Fibroblast of lung (primary cell): ENCODE data around the gene ACBD6. TPM values are rescaled to one million over a fixed set of nuclear protein-coding genes. Genes with fewer than 3 reads are reported as not detected.

Experiments
- DNase-seq, 2 donors: peaks; one replicate each; pipeline versions ENCODE4 v3.0.0 to v3.0.0-alpha.2; 2010; ENCODE audit warnings: low read depth in 2 of 2
- H2AFZ ChIP-seq: 2 replicates; pipeline ENCODE4 v1.5.1; 2012; ENCODE audit warnings: low read length, control low read depth, inconsistent platforms
- H3K27ac ChIP-seq: 2 replicates; pipeline ENCODE4 v1.5.1; 2011; ENCODE audit warnings: low read length, control low read depth; ENCODE audit not compliant: insufficient read depth
- H3K27me3 ChIP-seq: 2 replicates; pipeline ENCODE4 v1.5.1; 2011; ENCODE audit warnings: mild to moderate bottlenecking, low read length; ENCODE audit not compliant: control insufficient read depth, insufficient read depth
- H3K36me3 ChIP-seq: 2 replicates; pipeline ENCODE4 v1.5.1; 2011; ENCODE audit warnings: low read length; ENCODE audit not compliant: control insufficient read depth, insufficient read depth
- H3K4me1 ChIP-seq: 2 replicates; pipeline ENCODE4 v1.5.1; 2011; ENCODE audit warnings: low read length; ENCODE audit not compliant: control insufficient read depth, insufficient read depth; ENCODE audit errors: extremely low read depth
- H3K4me2 ChIP-seq: 2 replicates; pipeline ENCODE4 v1.5.1; 2011; ENCODE audit warnings: low read length, control low read depth; ENCODE audit not compliant: insufficient read depth; ENCODE audit errors: extremely low read depth
- H3K4me3 ChIP-seq, 4 experiments: fragments of 200-600 bp in 1 of 4; sonication (generic) in 1 of 4; replicated peaks in 1 of 4; 2 replicates each; pipeline ENCODE4 v1.5.1; 2011 to 2016; ENCODE audit warnings: low read length in 4 of 4, low read depth in 3 of 4, mild to moderate bottlenecking in 3 of 4, control low read depth in 2 of 4, inconsistent platforms in 1 of 4, mixed read lengths in 1 of 4; ENCODE audit not compliant: insufficient read depth in 1 of 4; ENCODE audit errors: control extremely low read depth in 1 of 4
- H3K79me2 ChIP-seq: 2 replicates; pipeline ENCODE4 v1.5.1; 2012; ENCODE audit warnings: mild to moderate bottlenecking, low read length, inconsistent platforms; ENCODE audit not compliant: control insufficient read depth, insufficient read depth
- H3K9ac ChIP-seq: 2 replicates; pipeline ENCODE4 v1.5.1; 2011; ENCODE audit warnings: mild to moderate bottlenecking, low read length, control low read depth; ENCODE audit not compliant: insufficient read depth
- H3K9me3 ChIP-seq: 2 replicates; pipeline ENCODE4 v1.5.1; 2012; ENCODE audit warnings: low read depth, low read length; ENCODE audit not compliant: control insufficient read depth, insufficient read depth
- H4K20me1 ChIP-seq: 2 replicates; pipeline ENCODE4 v1.5.1; 2011; ENCODE audit warnings: low read length; ENCODE audit not compliant: control insufficient read depth, insufficient read depth; ENCODE audit errors: extremely low read depth
- EZH2 ChIP-seq: IDR thresholded peaks from 2 replicates; pipeline ENCODE4 v1.5.1; 2012; ENCODE audit warnings: low read length, control low read depth, mild to moderate bottlenecking; ENCODE audit errors: missing control alignments
- polyA plus RNA-seq, 2 donors: library from polyadenylated mRNA; depleted of rRNA in 1 of 2; stranded (reverse) in 1 of 2; unstranded in 1 of 2; fragments of >200 nt; gene quantifications; 2 replicates each; pipeline ENCODE4 v1.2.1, GENCODE V29; 2011 to 2012; ENCODE audit warnings: missing spikeins in 1 of 2
- total RNA-seq: library from RNA; depleted of rRNA; stranded (reverse); fragments of >200 nt; gene quantifications from 2 replicates; pipeline ENCODE4 v1.2.1, GENCODE V29; 2014
- TF ChIP-seq, protein P1 (sequence below), 2 donors: IDR thresholded peaks in 1 of 2; conservative IDR thresholded peaks in 1 of 2; 1 replicate in 1 of 2; 2 replicates in 1 of 2; pipeline ENCODE4 v1.5.1; 2011 to 2012; ENCODE audit warnings: low read length in 2 of 2, control low read depth in 1 of 2, inconsistent platforms in 1 of 2, low read depth in 1 of 2, mild to moderate bottlenecking in 1 of 2

Gene ACBD6
- total and polyA plus RNA-seq, 2 donors (not counting 1 experiment from before 2014, with no cell fraction given), result 63.4 to 78.7 TPM

GRCh38 chr1:180444522-180444921, 57.9 kb downstream of the ACBD6 start:
- DNase-seq, result no peak
- H3K27me3 ChIP-seq, result no peaks in the 10 kb centered on the region
- H3K4me3 ChIP-seq, result no peak overlapping the region
- H3K9ac ChIP-seq, result no peak overlapping the region
- no peaks in the 10 kb centered on the region for H3K36me3 ChIP-seq
- H3K79me2 ChIP-seq, result no peaks in the 10 kb centered on the region
- no peaks in the 10 kb centered on the region for H4K20me1 ChIP-seq
- TF ChIP-seq EZH2, result no peak
- TF ChIP-seq, protein P1, sequence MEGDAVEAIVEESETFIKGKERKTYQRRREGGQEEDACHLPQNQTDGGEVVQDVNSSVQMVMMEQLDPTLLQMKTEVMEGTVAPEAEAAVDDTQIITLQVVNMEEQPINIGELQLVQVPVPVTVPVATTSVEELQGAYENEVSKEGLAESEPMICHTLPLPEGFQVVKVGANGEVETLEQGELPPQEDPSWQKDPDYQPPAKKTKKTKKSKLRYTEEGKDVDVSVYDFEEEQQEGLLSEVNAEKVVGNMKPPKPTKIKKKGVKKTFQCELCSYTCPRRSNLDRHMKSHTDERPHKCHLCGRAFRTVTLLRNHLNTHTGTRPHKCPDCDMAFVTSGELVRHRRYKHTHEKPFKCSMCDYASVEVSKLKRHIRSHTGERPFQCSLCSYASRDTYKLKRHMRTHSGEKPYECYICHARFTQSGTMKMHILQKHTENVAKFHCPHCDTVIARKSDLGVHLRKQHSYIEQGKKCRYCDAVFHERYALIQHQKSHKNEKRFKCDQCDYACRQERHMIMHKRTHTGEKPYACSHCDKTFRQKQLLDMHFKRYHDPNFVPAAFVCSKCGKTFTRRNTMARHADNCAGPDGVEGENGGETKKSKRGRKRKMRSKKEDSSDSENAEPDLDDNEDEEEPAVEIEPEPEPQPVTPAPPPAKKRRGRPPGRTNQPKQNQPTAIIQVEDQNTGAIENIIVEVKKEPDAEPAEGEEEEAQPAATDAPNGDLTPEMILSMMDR (conservative IDR thresholded peaks at IDR 0.05 in 1 of 2, IDR thresholded peaks at IDR 0.05 in 1 of 2; ENCODE audit: low read depth in 1 of 2, low read length in 2 of 2), result no peak
- H3K4me2 ChIP-seq, result no peak overlapping the region
- H3K27ac ChIP-seq, result no peak overlapping the region
- H3K9me3 ChIP-seq, result no peaks in the 10 kb centered on the region
- no peaks in the 10 kb centered on the region for H3K4me1 ChIP-seq
- no peak overlapping the region for H2AFZ ChIP-seq

DNA sequence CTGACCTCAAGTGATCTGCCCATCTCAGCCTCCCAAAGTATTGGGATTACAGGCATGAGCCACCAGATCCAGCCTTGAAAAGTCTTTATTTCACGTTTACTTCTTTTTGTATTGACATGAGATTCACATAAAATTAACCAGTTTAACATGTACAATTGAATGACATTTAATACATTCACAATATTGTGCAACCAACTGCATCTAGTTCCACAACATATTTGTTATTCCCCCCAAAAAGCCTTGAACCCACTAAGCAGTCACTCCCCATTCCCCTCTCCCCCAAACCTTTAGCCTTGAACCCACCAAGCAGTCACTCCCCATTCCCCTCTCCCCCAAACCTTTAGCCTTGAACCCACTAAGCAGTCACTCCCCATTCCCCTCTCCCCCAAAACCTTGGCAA, 62.0 kb downstream of the ACBD6 start:
- H3K36me3 ChIP-seq, result no peaks in the 10 kb centered on the region
- no peak for DNase-seq
- no peaks in the 10 kb centered on the region for H3K27me3 ChIP-seq

DNA sequence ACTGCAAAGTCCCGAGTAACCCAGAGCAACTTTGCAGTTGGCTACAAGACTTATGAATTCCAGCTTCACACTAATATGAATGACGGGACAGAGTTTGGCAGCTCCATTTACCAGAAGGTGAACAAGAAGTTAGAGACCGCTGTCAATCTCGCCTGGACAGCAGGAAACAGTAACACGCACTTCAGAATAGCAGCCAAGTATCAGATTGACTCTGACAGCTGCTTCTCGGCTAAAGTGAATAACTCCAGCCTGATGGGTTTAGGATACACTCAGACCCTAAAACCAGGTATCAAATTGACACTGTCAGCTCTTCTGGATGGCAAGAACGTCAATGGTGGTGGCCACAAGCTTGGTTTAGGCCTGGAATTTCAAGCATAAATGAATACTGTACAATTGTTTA, 66.8 kb downstream of the ACBD6 start:
- no peaks in the 10 kb centered on the region for H3K36me3 ChIP-seq
- no peaks in the 10 kb centered on the region for H3K4me1 ChIP-seq
- H3K27me3 ChIP-seq, result no peaks in the 10 kb centered on the region
- no peak overlapping the region for H3K4me2 ChIP-seq
- TF ChIP-seq, protein P1 (conservative IDR thresholded peaks at IDR 0.05 in 1 of 2, IDR thresholded peaks at IDR 0.05 in 1 of 2; ENCODE audit: low read depth in 1 of 2, low read length in 2 of 2), result no peak
- no peak for TF ChIP-seq EZH2
- no peak overlapping the region for H2AFZ ChIP-seq
- no peak overlapping the region for H3K4me3 ChIP-seq
- no peaks in the 10 kb centered on the region for H4K20me1 ChIP-seq
- no peak for DNase-seq
- no peak overlapping the region for H3K9ac ChIP-seq
- H3K27ac ChIP-seq, result no peak overlapping the region
- no peaks in the 10 kb centered on the region for H3K9me3 ChIP-seq
- H3K79me2 ChIP-seq, result peaks cover 1% of the 10 kb centered on the region

More for the DNA sequence above, 62.0 kb downstream of the ACBD6 start:
- Histone ChIP-seq H3K9ac (no peak overlapping the region), H3K4me2 (no peak overlapping the region), H3K4me1 (no peaks in the 10 kb centered on the region), H3K4me3 (no peak overlapping the region), H3K79me2 (no peaks in the 10 kb centered on the region), H3K9me3 (no peaks in the 10 kb centered on the region), H2AFZ (no peak overlapping the region), H3K27ac (no peak overlapping the region), H4K20me1 (no peaks in the 10 kb centered on the region)
- no peak for TF ChIP-seq EZH2
- TF ChIP-seq, protein P1 (conservative IDR thresholded peaks at IDR 0.05 in 1 of 2, IDR thresholded peaks at IDR 0.05 in 1 of 2; ENCODE audit: low read depth in 1 of 2, low read length in 2 of 2), result no peak
